IMR-90 (cell line): ENCODE results near the gene BCL11B. TPM values are rescaled to one million over a fixed set of nuclear protein-coding genes. Genes with fewer than 3 reads are reported as not detected.

Source experiments
- ATAC-seq: fragments of 200-7000 bp; cut with Tn5 transposase; 2 replicates; pipeline ENCODE4 v1.9.1; 2020; ENCODE audit warnings: low read depth, mild to moderate bottlenecking, moderate library complexity
- BruUV-seq: library from RNA; stranded (reverse); fragments of 400-500 nt; replicated peaks from 2 replicates; lab custom pipeline; 2021; lab: Mats Ljungman, UMichigan
- CTCF ChIA-PET: fragments of 300-600 bp; formaldehyde crosslinking; extraction: SDS; loops from one replicate; lab custom pipeline; 2021; ENCODE audit warnings: antibody characterized with exemption; lab: Yijun Ruan, JAX
- POLR2A ChIA-PET: fragments of 300-600 bp; sonication (Branson Sonifier 250); formaldehyde crosslinking; loops from one replicate; lab custom pipeline; 2022; ENCODE audit warnings: antibody characterized with exemption; ENCODE audit not compliant: unreplicated experiment; lab: Charles Lee
- DNase-seq: peaks from one replicate; pipeline ENCODE4 v3.0.0; 2013
- H2AFZ ChIP-seq: replicated peaks from 2 replicates; pipeline ENCODE3; 2013; ENCODE audit warnings: low read length, mild to moderate bottlenecking; ENCODE audit not compliant: poor library complexity
- H2AK5ac ChIP-seq: 2 replicates; pipeline ENCODE4 v1.6.1; 2013; ENCODE audit warnings: low read depth, low read length, inconsistent platforms
- H2AK9ac ChIP-seq: replicated peaks from 2 replicates; pipeline ENCODE3; 2013; ENCODE audit warnings: mild to moderate bottlenecking, low read depth, low read length, moderate library complexity; ENCODE audit not compliant: poor library complexity
- H2BK120ac ChIP-seq: 2 replicates; pipeline ENCODE4 v1.6.1; 2013; ENCODE audit warnings: low read depth, low read length, inconsistent platforms
- H2BK15ac ChIP-seq: 3 replicates; pipeline ENCODE4 v1.6.1; 2013; ENCODE audit warnings: low read depth, low read length, inconsistent platforms
- H2BK20ac ChIP-seq: 2 replicates; pipeline ENCODE4 v1.6.1; 2013; ENCODE audit warnings: low read depth, mild to moderate bottlenecking, inconsistent platforms, low read length, moderate library complexity
- H2BK5ac ChIP-seq: 2 replicates; pipeline ENCODE4 v1.6.1; 2013; ENCODE audit warnings: mild to moderate bottlenecking, low read depth, low read length, inconsistent platforms; ENCODE audit not compliant: poor library complexity, severe bottlenecking
- H3K14ac ChIP-seq: replicated peaks from 2 replicates; pipeline ENCODE4 v1.6.1; 2013; ENCODE audit warnings: low read depth, low read length, inconsistent platforms
- H3K18ac ChIP-seq: 2 replicates; pipeline ENCODE4 v1.6.1; 2013; ENCODE audit warnings: low read depth, low read length, control low read depth
- H3K23ac ChIP-seq: 2 replicates; pipeline ENCODE4 v1.6.1; 2013; ENCODE audit warnings: low read depth, low read length, inconsistent platforms
- H3K27ac ChIP-seq: 2 replicates; pipeline ENCODE4 v1.5.1; 2013; ENCODE audit warnings: mild to moderate bottlenecking, control low read depth, low read length; ENCODE audit not compliant: insufficient read depth
- H3K27me3 ChIP-seq: 2 replicates; pipeline ENCODE4 v1.6.1; 2013; ENCODE audit warnings: low read length; ENCODE audit not compliant: control insufficient read depth, insufficient read depth
- H3K36me3 ChIP-seq: 2 replicates; pipeline ENCODE4 v1.6.1; 2013; ENCODE audit warnings: low read length, mixed read lengths; ENCODE audit not compliant: control insufficient read depth, insufficient read depth
- H3K4ac ChIP-seq: 2 replicates; pipeline ENCODE4 v1.6.1; 2013; ENCODE audit warnings: low read depth, low read length, inconsistent platforms
- H3K4me1 ChIP-seq: 2 replicates; pipeline ENCODE4 v1.6.1; 2013; ENCODE audit warnings: low read length, mixed read lengths; ENCODE audit not compliant: control insufficient read depth, insufficient read depth
- H3K4me2 ChIP-seq: 2 replicates; pipeline ENCODE4 v1.6.1; 2013; ENCODE audit warnings: low read depth, mild to moderate bottlenecking, control low read depth, low read length, moderate library complexity
- H3K4me3 ChIP-seq: 2 replicates; pipeline ENCODE4 v1.5.1; 2013; ENCODE audit warnings: low read depth, mild to moderate bottlenecking, control low read depth, low read length, moderate library complexity; ENCODE audit not compliant: insufficient read depth
- H3K56ac ChIP-seq: 2 replicates; pipeline ENCODE4 v1.6.1; 2013; ENCODE audit warnings: low read length, inconsistent platforms; ENCODE audit not compliant: insufficient read depth; ENCODE audit errors: extremely low read depth
- H3K79me1 ChIP-seq, 2 experiments: 2 replicates each; pipeline ENCODE4 v1.6.1; 2013; ENCODE audit warnings: low read length in 2 of 2, inconsistent platforms in 1 of 2, low read depth in 1 of 2
- H3K9ac ChIP-seq: 2 replicates; pipeline ENCODE4 v1.6.1; 2013; ENCODE audit warnings: low read depth, low read length, control low read depth
- H3K9me1 ChIP-seq: 2 replicates; pipeline ENCODE4 v1.6.1; 2013; ENCODE audit warnings: low read length, inconsistent platforms; ENCODE audit not compliant: insufficient read depth
- H3K9me3 ChIP-seq: 2 replicates; pipeline ENCODE4 v1.6.1; 2013; ENCODE audit warnings: low read length; ENCODE audit not compliant: control insufficient read depth, insufficient read depth
- H4K20me1 ChIP-seq: 2 replicates; pipeline ENCODE4 v1.6.1; 2013; ENCODE audit warnings: low read length, inconsistent platforms; ENCODE audit not compliant: insufficient read depth
- H4K5ac ChIP-seq: 2 replicates; pipeline ENCODE4 v1.6.1; 2013; ENCODE audit warnings: mild to moderate bottlenecking, low read depth, low read length, control low read depth
- H4K8ac ChIP-seq, 2 experiments: 2 replicates each; pipeline ENCODE4 v1.6.1; 2013; ENCODE audit warnings: low read depth in 2 of 2, low read length in 2 of 2, control low read depth in 1 of 2, inconsistent platforms in 1 of 2
- H4K91ac ChIP-seq: 2 replicates; pipeline ENCODE4 v1.6.1; 2013; ENCODE audit warnings: low read depth, low read length, inconsistent platforms; ENCODE audit not compliant: insufficient read depth
- BHLHE40 ChIP-seq: fragments of 150-350 bp; IDR thresholded peaks from 2 replicates; pipeline ENCODE4 v1.6.1; 2016; ENCODE audit warnings: mild to moderate bottlenecking, low read depth, low read length
- CTCF ChIP-seq: conservative IDR thresholded peaks from 2 replicates; pipeline ENCODE4 v1.5.1; 2012; ENCODE audit warnings: mild to moderate bottlenecking, low read depth, low read length, improper control_type of control experiment
- ELK1 ChIP-seq: fragments of 150-350 bp; IDR thresholded peaks from 2 replicates; pipeline ENCODE4 v1.6.1; 2016; ENCODE audit warnings: low read depth, mild to moderate bottlenecking, low read length, moderate library complexity, borderline replicate concordance
- FOS ChIP-seq: fragments of 150-350 bp; IDR thresholded peaks from 2 replicates; pipeline ENCODE4 v1.6.1; 2016; ENCODE audit warnings: low read depth, low read length
- MAFK ChIP-seq: IDR thresholded peaks from 2 replicates; pipeline ENCODE4 v1.6.1; 2012; ENCODE audit warnings: low read depth, low read length, improper control_type of control experiment
- MAZ ChIP-seq: IDR thresholded peaks from 2 replicates; pipeline ENCODE4 v1.6.1; 2012; ENCODE audit warnings: low read depth, mild to moderate bottlenecking, low read length, improper control_type of control experiment, moderate library complexity, borderline replicate concordance
- RCOR1 ChIP-seq: IDR thresholded peaks from 2 replicates; pipeline ENCODE4 v1.6.1; 2012; ENCODE audit warnings: mild to moderate bottlenecking, low read length, improper control_type of control experiment; ENCODE audit not compliant: insufficient replicate concordance
- RFX5 ChIP-seq: IDR thresholded peaks from 2 replicates; pipeline ENCODE4 v1.8.0; 2012; ENCODE audit warnings: low read depth, mild to moderate bottlenecking, low read length, moderate library complexity
- WGBS, 2 experiments: methylation state at CpG; one replicate each; pipeline versions ENCODE4 v1.1.5 to v1.1.7; 2013; ENCODE audit warnings: missing lambda C conversion rate in 2 of 2; ENCODE audit not compliant: insufficient read length in 1 of 2; ENCODE audit errors: extremely low coverage in 2 of 2; 5-methylcytosine and 5-hydroxymethylcytosine counted together
- dilution Hi-C: fragments of 300-500 bp; cut with HindIII; formaldehyde crosslinking; loops from one replicate; pipeline ENCODE4 v1.14.3; 2018; ENCODE audit warnings: low sequenced_read_pairs; ENCODE audit not compliant: unreplicated experiment
- in situ Hi-C: fragments of 300-500 bp; cut with MboI; formaldehyde crosslinking; loops from 3 replicates; pipeline ENCODE4 v1.14.3; 2019; ENCODE audit warnings: low sequenced_read_pairs, inconsistent platforms, mixed read lengths
- intact Hi-C: fragments of 100-400 bp; cut with micrococcal nuclease; formaldehyde crosslinking; loops from 2 replicates; pipeline ENCODE4 v1.10.0; 2022
- polyA plus RNA-seq, 3 experiments: library from polyadenylated mRNA; depleted of rRNA; stranded (reverse); fragments of >200 nt; gene quantifications; 2 replicates each; pipeline ENCODE4 v1.2.3, GENCODE V29; 2012; ENCODE audit warnings: low replicate concordance in 1 of 3
- total RNA-seq: library from RNA; depleted of rRNA; stranded (reverse); fragments of >200 nt; gene quantifications from 2 replicates; pipeline ENCODE4 v1.2.3, GENCODE V29; 2012

The BCL11B gene
- total and polyA plus RNA-seq, 2 of the 4 experiments (the other 2 are of a cell fraction): under 0.01 TPM; not detected in 1

DNA sequence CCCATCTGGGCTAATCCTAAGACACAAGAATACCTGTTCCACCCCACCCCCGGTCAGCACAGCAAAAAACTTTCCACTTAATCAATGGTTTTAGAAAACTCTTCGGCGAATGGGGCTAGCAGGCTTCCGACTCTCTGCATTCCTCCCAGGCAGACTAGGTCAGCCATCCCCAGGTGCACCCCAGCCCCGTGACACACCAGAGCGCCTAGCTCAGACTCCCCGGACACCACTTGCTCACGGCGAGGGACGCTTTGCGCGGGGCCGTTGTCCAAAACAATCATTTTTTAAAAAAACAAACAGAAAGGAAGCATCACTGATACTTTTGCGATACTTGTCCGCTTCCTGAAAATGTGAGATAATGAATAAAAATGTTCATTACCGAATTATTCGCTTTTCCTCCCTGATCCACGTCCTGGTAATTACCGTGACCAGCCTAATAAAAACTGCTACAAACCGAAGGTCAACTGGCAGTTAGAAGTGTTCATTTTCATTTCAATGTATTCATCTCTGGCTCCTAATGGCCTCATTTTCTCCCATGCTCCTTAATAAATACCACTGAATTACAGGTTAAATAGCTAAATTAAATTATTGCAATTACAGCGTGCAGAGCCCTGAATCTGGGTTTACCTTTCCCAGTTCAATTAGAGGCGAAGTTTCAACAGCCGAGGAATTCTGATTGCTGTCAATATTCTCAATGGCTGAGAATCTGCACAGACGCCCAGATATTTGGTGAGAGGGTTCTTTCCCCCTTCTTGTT is 73.1 kb downstream of the BCL11B start:
- H3K23ac ChIP-seq: no peak overlapping the region
- H3K9me3 ChIP-seq: peaks cover 19% of the 10 kb centered on the region; the same call in 1 of the 2 replicates
- H3K4ac ChIP-seq: no peak overlapping the region
- no peaks in the 10 kb centered on the region for H4K20me1 ChIP-seq
- no peaks in the 10 kb centered on the region for H3K27me3 ChIP-seq
- H4K8ac ChIP-seq: no peak overlapping the region
- no peak overlapping the region for H3K4me3 ChIP-seq
- no peak overlapping the region for H2AK5ac ChIP-seq
- H2BK20ac ChIP-seq: no peak overlapping the region
- H4K91ac ChIP-seq: no peak overlapping the region
- no peak for DNase-seq
- intact Hi-C loops: no loop called here
- 83% methylated on average over 4 of the region's 24 CpGs; no CpG with 5 or more reads in 1 of the 2 experiments for WGBS, 2 experiments
- H2AFZ ChIP-seq: no peak overlapping the region
- no peaks in the 10 kb centered on the region for H3K36me3 ChIP-seq
- ChIA-PET POLR2A (no interaction called here), CTCF (no interaction called here)
- H3K9ac ChIP-seq: no peak overlapping the region
- TF ChIP-seq BHLHE40: no peak
- TF ChIP-seq MAZ: no peak
- no peak for TF ChIP-seq RFX5
- TF ChIP-seq FOS: no peak
- no peak for TF ChIP-seq RCOR1
- TF ChIP-seq MAFK: no peak
- TF ChIP-seq ELK1: no peak
- TF ChIP-seq CTCF: no peak
- no peak for ATAC-seq
- dilution Hi-C loops: no loop called here
- no peak overlapping the region for H3K4me2 ChIP-seq
- H3K9me1 ChIP-seq: no peaks in the 10 kb centered on the region
- no TSS peak for BruUV-seq
- H2AK9ac ChIP-seq: no peak overlapping the region
- no peak overlapping the region for H2BK15ac ChIP-seq
- no peak overlapping the region for H3K56ac ChIP-seq
- no peak overlapping the region for H3K27ac ChIP-seq
- in situ Hi-C loops: no loop called here
- no peak overlapping the region for H4K5ac ChIP-seq
- no peak overlapping the region for H3K18ac ChIP-seq
- H3K79me1 ChIP-seq: no peaks in the 10 kb centered on the region
- H3K4me1 ChIP-seq: no peaks in the 10 kb centered on the region
- H2BK120ac ChIP-seq: no peak overlapping the region
- H2BK5ac ChIP-seq: no peak overlapping the region
- H3K14ac ChIP-seq: no peak overlapping the region
